Trophoblast cell (in vitro differentiated cells and primary cell): ENCODE measurements around the gene MRPS27. TPM values are rescaled to one million over a fixed set of nuclear protein-coding genes. Genes with fewer than 3 reads are reported as not detected.

Experiments
- DNase-seq, 2 donors: peaks; one replicate each; pipeline ENCODE4 v3.0.0-alpha.2; 2016
- H2AFZ ChIP-seq: 2 replicates; pipeline ENCODE4 v1.6.1; 2013; ENCODE audit warnings: low read length, moderate library complexity, mild to moderate bottlenecking; ENCODE audit not compliant: insufficient read depth, poor library complexity
- H2AK5ac ChIP-seq: 2 replicates; pipeline ENCODE4 v1.6.1; 2013; ENCODE audit warnings: mild to moderate bottlenecking, low read length
- H2BK120ac ChIP-seq: 2 replicates; pipeline ENCODE4 v1.6.1; 2013; ENCODE audit warnings: low read length, mild to moderate bottlenecking, moderate library complexity; ENCODE audit not compliant: insufficient read depth, poor library complexity
- H2BK12ac ChIP-seq: 2 replicates; pipeline ENCODE4 v1.6.1; 2013; ENCODE audit warnings: mild to moderate bottlenecking, low read length, moderate library complexity
- H2BK5ac ChIP-seq: 2 replicates; pipeline ENCODE4 v1.6.1; 2013; ENCODE audit warnings: low read length, low read depth, moderate library complexity, mild to moderate bottlenecking; ENCODE audit not compliant: poor library complexity
- H3K14ac ChIP-seq: 2 replicates; pipeline ENCODE4 v1.6.1; 2013; ENCODE audit warnings: mild to moderate bottlenecking, low read length
- H3K18ac ChIP-seq: 2 replicates; pipeline ENCODE4 v1.6.1; 2013; ENCODE audit warnings: mild to moderate bottlenecking, low read length
- H3K23ac ChIP-seq: 2 replicates; pipeline ENCODE4 v1.6.1; 2013; ENCODE audit warnings: low read length
- H3K27ac ChIP-seq: 2 replicates; pipeline ENCODE4 v1.5.1; 2013; ENCODE audit warnings: low read depth, mild to moderate bottlenecking, inconsistent platforms, low read length, moderate library complexity
- H3K27me3 ChIP-seq: 2 replicates; pipeline ENCODE4 v1.6.1; 2013; ENCODE audit warnings: inconsistent platforms, mild to moderate bottlenecking, low read length, moderate library complexity; ENCODE audit not compliant: insufficient read depth
- H3K36me3 ChIP-seq, 2 experiments: 1 replicate in 1 of 2; 2 replicates in 1 of 2; pipeline ENCODE4 v1.6.1; 2013; ENCODE audit warnings: low read length in 2 of 2, mild to moderate bottlenecking in 2 of 2, moderate library complexity in 1 of 2; ENCODE audit not compliant: insufficient read depth in 2 of 2, control insufficient read depth in 1 of 2
- H3K4ac ChIP-seq: 2 replicates; pipeline ENCODE4 v1.6.1; 2013; ENCODE audit warnings: low read depth, mild to moderate bottlenecking, low read length, moderate library complexity
- H3K4me1 ChIP-seq, 2 experiments: 1 replicate in 1 of 2; 2 replicates in 1 of 2; pipeline ENCODE4 v1.6.1; 2013; ENCODE audit warnings: low read length in 2 of 2, mild to moderate bottlenecking in 2 of 2, moderate library complexity in 1 of 2; ENCODE audit not compliant: insufficient read depth in 2 of 2, control insufficient read depth in 1 of 2
- H3K4me2 ChIP-seq: 2 replicates; pipeline ENCODE4 v1.6.1; 2013; ENCODE audit warnings: inconsistent platforms, mild to moderate bottlenecking, low read length, moderate library complexity
- H3K4me3 ChIP-seq: 2 replicates; pipeline ENCODE4 v1.5.1; 2013; ENCODE audit warnings: mild to moderate bottlenecking, low read depth, low read length, inconsistent platforms
- H3K79me1 ChIP-seq: one replicate; pipeline ENCODE4 v1.6.1; 2013; ENCODE audit warnings: low read length
- H3K79me2 ChIP-seq: 2 replicates; pipeline ENCODE4 v1.6.1; 2013; ENCODE audit warnings: low read length, mild to moderate bottlenecking; ENCODE audit not compliant: control insufficient read depth, insufficient read depth, poor library complexity
- H3K9ac ChIP-seq: 2 replicates; pipeline ENCODE4 v1.6.1; 2013; ENCODE audit warnings: mild to moderate bottlenecking, low read length
- H3K9me3 ChIP-seq: 2 replicates; pipeline ENCODE4 v1.6.1; 2013; ENCODE audit warnings: low read depth, mild to moderate bottlenecking, control low read depth, inconsistent platforms, low read length; ENCODE audit not compliant: insufficient read depth
- H4K12ac ChIP-seq: 2 replicates; pipeline ENCODE4 v1.6.1; 2013; ENCODE audit warnings: low read depth, mild to moderate bottlenecking, low read length, moderate library complexity
- H4K8ac ChIP-seq: 2 replicates; pipeline ENCODE4 v1.6.1; 2013; ENCODE audit warnings: low read depth, mild to moderate bottlenecking, low read length, moderate library complexity
- H4K91ac ChIP-seq: one replicate; pipeline ENCODE4 v1.6.1; 2013; ENCODE audit warnings: low read depth, mild to moderate bottlenecking, low read length, moderate library complexity
- WGBS: extraction: QIAGEN DNeasy Blood & Tissue Kit; methylation state at CpG from one replicate; pipeline ENCODE4 v1.1.7; 2013; ENCODE audit warnings: missing lambda C conversion rate; ENCODE audit not compliant: insufficient read length, insufficient coverage; ENCODE audit errors: extremely low coverage; 5-methylcytosine and 5-hydroxymethylcytosine counted together
- polyA plus RNA-seq: library from polyadenylated mRNA; stranded (reverse); fragments of 200-250 nt; gene quantifications from 2 replicates; pipeline ENCODE4 v1.2.3, GENCODE V29; 2013

The MRPS27 gene
- 43.2 and 43.5 TPM in 2 replicates for polyA plus RNA-seq

DNA sequence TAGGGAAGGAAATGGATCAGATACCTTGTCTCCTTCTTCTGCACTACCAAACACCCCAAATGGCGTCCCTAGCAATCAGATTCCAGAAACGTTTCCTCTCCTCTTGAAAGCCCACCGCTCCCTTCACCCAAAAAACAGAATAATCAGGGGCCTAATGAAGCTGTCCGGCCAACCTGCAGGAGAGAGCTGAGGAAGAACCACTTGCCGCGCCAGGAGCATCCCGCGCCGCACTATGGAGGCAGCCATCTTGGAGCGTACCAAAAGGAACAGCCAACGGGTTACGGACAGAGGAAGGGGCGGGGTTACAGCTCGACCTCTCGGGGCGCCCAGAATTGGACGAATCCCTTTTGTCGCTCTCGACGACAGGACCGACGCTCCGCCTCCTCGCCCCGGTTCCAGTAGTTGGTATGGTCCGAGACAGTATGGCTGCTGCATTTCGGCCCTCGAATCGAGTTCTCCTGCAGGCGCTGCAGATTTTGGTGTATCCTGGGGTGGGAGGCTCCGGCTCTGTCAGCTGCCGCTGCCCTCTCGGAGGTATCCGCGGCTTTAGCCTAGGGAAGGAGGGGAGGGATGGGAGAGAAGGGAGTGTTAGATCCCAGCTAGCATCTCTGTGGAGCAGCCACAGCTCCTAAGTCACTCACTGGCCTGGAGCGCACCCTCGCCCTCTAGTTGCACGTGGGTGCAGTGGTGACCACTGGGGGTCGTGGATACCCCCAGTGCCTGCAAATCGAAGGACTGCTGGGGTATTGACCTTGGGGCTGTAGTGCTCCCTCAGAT, at the start of gene MRPS27, which contains the start of gene PTCD2:
Gene MRPS27, minus strand, starts transcription at position 265 of the 777 bp plus-strand sequence. Its CDS starts 19 bp downstream, at position 246.
Gene PTCD2, plus strand, starts transcription at position 398 of the 777 bp plus-strand sequence. Its CDS starts 10 bp downstream, at position 408.
- Histone ChIP-seq H3K14ac (peak within 1 kb of the TSS; percentile 72), H3K4me2 (peak within 1 kb of the TSS; percentile 98), H3K79me1 (peaks cover 9% of the 10 kb centered on the region), H2BK12ac (no peak within 1 kb of the TSS), H3K23ac (no peak within 1 kb of the TSS), H3K4me1 (peaks cover 0 to 1% of the 10 kb centered on the region in 2 experiments), H2AK5ac (peak within 1 kb of the TSS; percentile 45), H3K27me3 (no peaks in the 10 kb centered on the region), H2BK120ac (peak within 1 kb of the TSS; percentile 80), H3K18ac (peak within 1 kb of the TSS; percentile 86), H3K79me2 (peaks cover 6% of the 10 kb centered on the region), H3K36me3 (peaks cover 3 to 6% of the 10 kb centered on the region in 2 experiments), H3K4ac (peak within 1 kb of the TSS; percentile 32), H2BK5ac (peak within 1 kb of the TSS; percentile 62), H3K9ac (peak within 1 kb of the TSS; percentile 87), H4K8ac (peak within 1 kb of the TSS; percentile 97), H4K91ac (peak within 1 kb of the TSS; percentile 93), H2AFZ (peak within 1 kb of the TSS; percentile 90), H3K9me3 (peaks cover 2% of the 10 kb centered on the region), H4K12ac (peak within 1 kb of the TSS; percentile 90), H3K4me3 (peak within 1 kb of the TSS; percentile 86), H3K27ac (peak within 1 kb of the TSS; percentile 62)
- no CpG with 5 or more reads among the region's 40 CpGs for WGBS
- peak; percentile 99 for DNase-seq

- Histone ChIP-seq H3K18ac (no peak overlapping the region), H3K9me3 (no peaks in the 10 kb centered on the region), H4K8ac (no peak overlapping the region), H2AFZ (no peak overlapping the region), H3K4me1 (peaks cover 6 to 10% of the 10 kb centered on the region in 2 experiments), H2BK5ac (no peak overlapping the region), H3K9ac (no peak overlapping the region), H3K4ac (no peak overlapping the region), H3K14ac (no peak overlapping the region), H3K27me3 (no peaks in the 10 kb centered on the region), H3K23ac (no peak overlapping the region), H2AK5ac (no peak overlapping the region), H3K4me3 (no peak overlapping the region), H2BK12ac (no peak overlapping the region), H4K12ac (no peak overlapping the region), H3K27ac (no peak overlapping the region), H3K4me2 (no peak overlapping the region), H3K79me2 (no peaks in the 10 kb centered on the region), H3K36me3 (no peaks in the 10 kb centered on the region), H4K91ac (no peak overlapping the region), H2BK120ac (no peak overlapping the region), H3K79me1 (peaks cover 12% of the 10 kb centered on the region)
- WGBS = no CpG with 5 or more reads among the region's 3 CpGs
- DNase-seq = no peak
Observed at GRCh38 chr5:72369711-72370110, 49.7 kb upstream of the MRPS27 start.

- Histone ChIP-seq H4K8ac (no peak overlapping the region), H3K18ac (no peak overlapping the region), H3K4me2 (no peak overlapping the region), H2AFZ (no peak overlapping the region), H3K9ac (no peak overlapping the region), H2BK5ac (no peak overlapping the region), H4K12ac (no peak overlapping the region), H3K27me3 (no peaks in the 10 kb centered on the region), H3K4ac (no peak overlapping the region), H2AK5ac (no peak overlapping the region), H2BK120ac (no peak overlapping the region), H3K79me1 (peaks cover 15% of the 10 kb centered on the region), H3K4me3 (no peak overlapping the region), H3K79me2 (no peaks in the 10 kb centered on the region), H4K91ac (no peak overlapping the region), H3K14ac (no peak overlapping the region), H3K9me3 (no peaks in the 10 kb centered on the region), H3K36me3 (no peaks in the 10 kb centered on the region), H3K27ac (no peak overlapping the region), H2BK12ac (no peak overlapping the region), H3K4me1 (peaks cover 8 to 12% of the 10 kb centered on the region in 2 experiments), H3K23ac (no peak overlapping the region)
- peak in 1 of 2 donors; percentile 70 for DNase-seq
- WGBS = no CpG with 5 or more reads among the region's 1 CpG
Observed at GRCh38 chr5:72369301-72369700, 49.3 kb upstream of the MRPS27 start.

- no peak overlapping the region for H4K91ac ChIP-seq
- H2BK12ac ChIP-seq = no peak overlapping the region
- H3K18ac ChIP-seq = no peak overlapping the region
- no peaks in the 10 kb centered on the region for H3K27me3 ChIP-seq
- no peak overlapping the region for H3K14ac ChIP-seq
- DNase-seq = no peak
- no peak overlapping the region for H2AFZ ChIP-seq
- no peak overlapping the region for H2AK5ac ChIP-seq
- H3K79me2 ChIP-seq = no peaks in the 10 kb centered on the region
- no peak overlapping the region for H2BK5ac ChIP-seq
- no peaks in the 10 kb centered on the region for H3K36me3 ChIP-seq
- no peak overlapping the region for H3K27ac ChIP-seq
- H3K4me3 ChIP-seq = no peak overlapping the region
- no peak overlapping the region for H4K12ac ChIP-seq
- no peaks in the 10 kb centered on the region for H3K9me3 ChIP-seq
- no peak overlapping the region for H4K8ac ChIP-seq
- peaks cover 11 to 15% of the 10 kb centered on the region in 2 experiments for H3K4me1 ChIP-seq
- H3K4me2 ChIP-seq = no peak overlapping the region
- peaks cover 18% of the 10 kb centered on the region for H3K79me1 ChIP-seq
- H3K9ac ChIP-seq = no peak overlapping the region
- H3K4ac ChIP-seq = no peak overlapping the region
- WGBS = no CpG with 5 or more reads among the region's 1 CpG
- no peak overlapping the region for H3K23ac ChIP-seq
- H2BK120ac ChIP-seq = no peak overlapping the region
Observed at GRCh38 chr5:72368271-72368670, 48.2 kb upstream of the MRPS27 start.
